Spinal cord (tissue), 10 donors: ENCODE data around the gene EIF1AX. TPM values are rescaled to one million over a fixed set of nuclear protein-coding genes. Genes with fewer than 3 reads are reported as not detected.
A peak's percentile ranks its signal among the peaks of the same experiment; 100 is the strongest.
"Not testable (repeated sequence)": the region's sequence is repeated elsewhere in the genome, so short reads cannot be mapped to it uniquely, and the experiment has no call there.

Experiments
- DNase-seq, 6 donors: peaks; one replicate each; pipeline versions ENCODE4 v3.0.0 to v3.0.0-alpha.2; 2013 to 2015; ENCODE audit warnings: low spot score in 6 of 6, low read depth in 4 of 6
- H3K27ac ChIP-seq: one replicate; pipeline ENCODE4 v1.5.1; 2013; ENCODE audit warnings: low read depth, low read length, control low read depth
- H3K27me3 ChIP-seq: one replicate; pipeline ENCODE4 v1.6.1; 2013; ENCODE audit warnings: low read length; ENCODE audit not compliant: control insufficient read depth, insufficient read depth
- H3K36me3 ChIP-seq: one replicate; pipeline ENCODE4 v1.6.1; 2013; ENCODE audit warnings: low read length; ENCODE audit not compliant: control insufficient read depth, insufficient read depth
- H3K4me1 ChIP-seq: one replicate; pipeline ENCODE4 v1.6.1; 2013; ENCODE audit warnings: low read length; ENCODE audit not compliant: control insufficient read depth, insufficient read depth
- H3K4me3 ChIP-seq: one replicate; pipeline ENCODE4 v1.5.1; 2013; ENCODE audit warnings: low read depth, low read length, control low read depth
- H3K9me3 ChIP-seq: one replicate; pipeline ENCODE4 v1.6.1; 2013; ENCODE audit warnings: low read length; ENCODE audit not compliant: control insufficient read depth, insufficient read depth
- WGBS: methylation state at CpG from one replicate; pipeline ENCODE4 v1.1.5; 2013; ENCODE audit warnings: missing lambda C conversion rate; ENCODE audit not compliant: insufficient coverage; 5-methylcytosine and 5-hydroxymethylcytosine counted together
- polyA plus RNA-seq, 2 donors: library from polyadenylated mRNA; unstranded; fragments of 120-200 nt; gene quantifications; one replicate each; pipeline ENCODE4 v1.2.1, GENCODE V29; 2013; ENCODE audit not compliant: insufficient read length in 2 of 2
- total RNA-seq, 2 donors: library from RNA; depleted of rRNA in 1 of 2; stranded (reverse); fragments of 120-200 nt in 1 of 2; fragments of >200 nt in 1 of 2; gene quantifications; one replicate each; pipeline versions ENCODE4 v1.2.3 to v1.2.4, GENCODE V29; 2013 to 2014
- donor health status: healthy.

EIF1AX gene
- total and polyA plus RNA-seq, 4 donors = 46.1 to 102 (median 82.4) TPM

- WGBS = no CpG with 5 or more reads among the region's 1 CpG
- Histone ChIP-seq H3K4me3 (no peak overlapping the region), H3K36me3 (peaks cover 12% of the 10 kb centered on the region)
Measured at GRCh38 chrX:20130357-20130756, 11.3 kb downstream of the EIF1AX start.

GRCh38 chrX:20129547-20129946, 12.1 kb downstream of the EIF1AX start:
- 100% methylated on average over 1 of the region's 1 CpG for WGBS
- no peak for DNase-seq
- H3K9me3 ChIP-seq = no peaks in the 10 kb centered on the region
- H3K27me3 ChIP-seq = no peaks in the 10 kb centered on the region
- H3K4me3 ChIP-seq = no peak overlapping the region
- H3K36me3 ChIP-seq = peaks cover 8% of the 10 kb centered on the region
- no peak overlapping the region for H3K27ac ChIP-seq
- no peaks in the 10 kb centered on the region for H3K4me1 ChIP-seq

More at GRCh38 chrX:20130357-20130756, 11.3 kb downstream of the EIF1AX start:
- Histone ChIP-seq H3K27me3 (no peaks in the 10 kb centered on the region), H3K9me3 (no peaks in the 10 kb centered on the region), H3K27ac (no peak overlapping the region), H3K4me1 (no peaks in the 10 kb centered on the region)
- DNase-seq = no peak

DNA sequence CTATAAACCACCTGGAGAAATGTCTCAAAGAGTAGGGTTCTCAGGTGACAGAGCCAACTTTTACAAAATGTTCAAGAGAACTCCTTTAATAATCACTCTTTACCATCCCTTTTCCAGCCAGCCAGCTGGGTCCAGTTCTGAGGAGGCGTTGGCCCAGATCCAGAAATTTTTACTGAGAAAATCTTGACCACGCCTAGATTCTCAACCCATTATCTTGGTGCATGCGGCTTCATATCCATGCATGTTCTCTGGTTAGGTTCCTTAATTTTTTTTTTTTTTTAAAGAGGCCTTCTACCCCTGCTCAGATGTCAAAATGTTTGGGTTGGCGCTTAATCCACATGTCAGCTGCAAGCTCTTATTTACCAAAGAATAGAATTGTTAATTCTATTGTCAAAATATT, 13.0 kb downstream of the EIF1AX start:
- Histone ChIP-seq H3K27ac (no peak overlapping the region), H3K27me3 (no peaks in the 10 kb centered on the region), H3K9me3 (no peaks in the 10 kb centered on the region), H3K36me3 (peaks cover 5% of the 10 kb centered on the region), H3K4me1 (no peaks in the 10 kb centered on the region), H3K4me3 (no peak overlapping the region)
- no peak for DNase-seq
- no CpG with 5 or more reads among the region's 4 CpGs for WGBS

GRCh38 chrX:20127440-20127839, 14.2 kb downstream of the EIF1AX start:
- H3K9me3 ChIP-seq, H3K4me1 ChIP-seq, H3K4me3 ChIP-seq, H3K27ac ChIP-seq, DNase-seq, H3K36me3 ChIP-seq, H3K27me3 ChIP-seq: not testable (repeated sequence)
- no CpG with 5 or more reads among the region's 3 CpGs for WGBS

DNA sequence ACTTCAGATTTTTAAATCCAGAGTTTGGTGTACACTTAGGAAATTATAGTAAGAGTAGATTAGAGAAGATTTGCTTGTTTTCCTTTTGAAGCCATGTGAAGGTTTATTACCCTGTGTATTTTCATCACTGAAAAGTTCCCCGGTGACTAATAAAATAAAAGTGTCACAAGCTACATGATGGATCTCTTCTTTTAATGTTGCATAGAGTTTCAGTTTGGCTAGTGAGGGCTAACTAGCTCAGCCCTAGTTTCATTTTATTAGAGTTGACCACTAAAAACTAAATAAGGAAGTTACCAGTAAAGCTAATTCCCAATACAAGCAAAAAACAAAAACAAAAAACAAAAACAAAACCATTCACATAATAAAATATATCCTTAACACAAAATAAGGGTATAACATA, 14.8 kb downstream of the EIF1AX start:
- H3K9me3 ChIP-seq, H3K4me1 ChIP-seq, DNase-seq, H3K4me3 ChIP-seq, H3K36me3 ChIP-seq, H3K27me3 ChIP-seq, H3K27ac ChIP-seq: not testable (repeated sequence)
- WGBS = no CpG with 5 or more reads among the region's 1 CpG

DNA sequence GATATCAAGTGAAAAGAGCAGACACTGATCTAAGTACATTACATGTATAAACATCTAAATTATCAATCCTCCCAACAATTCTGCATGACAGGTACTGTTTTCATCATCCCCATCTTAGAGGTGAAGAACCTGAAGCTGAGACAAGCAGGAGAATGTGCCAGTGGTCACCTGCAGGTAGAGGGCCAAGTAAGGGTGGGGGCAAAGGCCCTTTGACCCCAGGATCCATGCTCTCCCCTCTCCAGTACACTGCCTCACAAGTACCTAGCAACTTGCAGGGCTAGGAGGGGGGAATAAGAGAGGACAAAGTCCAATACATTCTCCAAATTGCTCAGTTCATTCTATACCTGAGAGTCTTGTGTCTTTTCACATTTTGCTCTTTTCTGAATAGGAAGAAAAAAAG, 16.7 kb downstream of the EIF1AX start:
- no peak overlapping the region for H3K27ac ChIP-seq
- no peaks in the 10 kb centered on the region for H3K4me1 ChIP-seq
- no peak overlapping the region for H3K4me3 ChIP-seq
- H3K36me3 ChIP-seq = no peaks in the 10 kb centered on the region
- H3K9me3 ChIP-seq = no peaks in the 10 kb centered on the region
- no peak for DNase-seq
- H3K27me3 ChIP-seq = peaks cover 10% of the 10 kb centered on the region

GRCh38 chrX:20118065-20118824, 23.4 kb downstream of the EIF1AX start:
- no peak for DNase-seq
- H3K4me1 ChIP-seq = peaks cover 8% of the 10 kb centered on the region
- no peaks in the 10 kb centered on the region for H3K36me3 ChIP-seq
- H3K9me3 ChIP-seq = no peaks in the 10 kb centered on the region
- no peak overlapping the region for H3K4me3 ChIP-seq
- no peak overlapping the region for H3K27ac ChIP-seq
- WGBS = 69% methylated on average over 7 of the region's 12 CpGs
- H3K27me3 ChIP-seq = peaks cover 51% of the 10 kb centered on the region

DNA sequence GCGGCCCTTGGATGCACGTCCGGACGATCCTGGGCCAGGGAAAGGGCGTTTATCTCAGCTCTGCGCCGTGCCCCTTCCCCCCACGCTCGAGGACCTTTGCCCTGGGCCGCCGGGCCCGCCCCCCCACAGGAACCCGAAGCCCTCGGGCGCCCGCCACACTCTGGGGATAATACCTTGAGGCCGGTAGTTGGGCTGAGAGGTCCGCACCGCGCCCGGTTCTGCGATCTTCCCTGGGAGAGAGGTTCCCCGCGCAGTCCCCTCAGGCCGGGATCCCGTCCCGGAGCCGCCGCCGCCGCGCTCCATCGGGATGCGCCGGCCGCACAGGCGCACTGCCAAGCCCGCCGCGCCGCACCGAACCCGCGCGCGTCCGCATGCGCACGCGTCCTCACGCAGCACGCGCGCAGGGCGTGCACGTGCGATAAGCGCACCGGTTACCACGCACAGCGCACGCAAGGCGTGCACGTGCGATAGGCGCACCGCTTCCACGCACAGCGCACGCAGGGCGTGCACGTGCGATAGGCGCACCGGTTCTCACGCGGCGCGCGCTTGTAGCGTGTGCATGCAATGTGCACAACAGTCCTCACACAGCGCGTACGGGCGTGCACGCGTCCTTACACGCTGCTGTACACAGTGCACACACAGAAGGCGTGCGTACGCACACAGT, 24.9 kb downstream of the EIF1AX start, which contains the start of gene MAP7D2:
MAP7D2 (minus strand) TSS at position 331 of the 664 bp plus-strand sequence; CDS start at position 303, 28 bp downstream.
- Histone ChIP-seq H3K27ac (no peak within 1 kb of the TSS), H3K4me3 (peak within 1 kb of the TSS; percentile 24), H3K9me3 (no peaks in the 10 kb centered on the region), H3K36me3 (no peaks in the 10 kb centered on the region), H3K4me1 (peaks cover 8% of the 10 kb centered on the region), H3K27me3 (peaks cover 51% of the 10 kb centered on the region)
- DNase-seq = peak in 3 of 6 donors; percentile 49 to 88 (median 75)
- 27% methylated on average over 89 of the region's 91 CpGs for WGBS

- Histone ChIP-seq H3K27me3 (peaks cover 51% of the 10 kb centered on the region), H3K36me3 (no peaks in the 10 kb centered on the region), H3K4me1 (peaks cover 8% of the 10 kb centered on the region), H3K9me3 (no peaks in the 10 kb centered on the region), H3K4me3 (peak overlapping the region; percentile 24), H3K27ac (no peak overlapping the region)
- 15% methylated on average over 47 of the region's 47 CpGs for WGBS
- peak in 2 of 6 donors; percentile 9 to 26 for DNase-seq
Measured at GRCh38 chrX:20116087-20116576, 25.5 kb downstream of the EIF1AX start.
